Body of pancreas (tissue), 4 donors: ENCODE data around the gene CFAP61.

ENCODE experiments used
- CTCF ChIP-seq, 7 experiments: fragments of 450-650 bp in 4 of 7; fragments of 200-600 bp in 3 of 7; sonication (generic) in 3 of 7; IDR thresholded peaks; one replicate each; pipeline ENCODE4 v1.5.1; 2016 to 2019; ENCODE audit warnings: antibody characterized with exemption in 7 of 7
- POLR2A ChIP-seq, 3 donors: fragments of 450-650 bp; IDR thresholded peaks; one replicate each; pipeline ENCODE4 v1.6.1; 2016; ENCODE audit warnings: antibody characterized with exemption in 3 of 3, mild to moderate bottlenecking in 2 of 3

GRCh38 chr20:20321134-20321533 is 268.8 kb downstream of the CFAP61 start:
- TF ChIP-seq POLR2A (IDR thresholded peaks at IDR 0.05) (no peak), CTCF (IDR thresholded peaks at IDR 0.05) (no peak)
